Kidney epithelial cell (primary cell): ENCODE data around the gene CRKL. TPM values are rescaled to one million over a fixed set of nuclear protein-coding genes. Genes with fewer than 3 reads are reported as not detected.
"Not testable (repeated sequence)": the region's sequence is repeated elsewhere in the genome, so short reads cannot be mapped to it uniquely, and the experiment has no call there.

ENCODE experiments used
- DNase-seq: peaks from one replicate; pipeline ENCODE4 v3.0.0-alpha.2; 2010; ENCODE audit warnings: low read depth
- H3K27me3 ChIP-seq: 2 replicates; pipeline ENCODE4 v1.6.0; 2011; ENCODE audit warnings: low read length; ENCODE audit not compliant: control insufficient read depth, insufficient read depth
- H3K36me3 ChIP-seq: 2 replicates; pipeline ENCODE4 v1.5.1; 2011; ENCODE audit warnings: low read length; ENCODE audit not compliant: control insufficient read depth, insufficient read depth
- H3K4me3 ChIP-seq: 2 replicates; pipeline ENCODE4 v1.5.1; 2011; ENCODE audit warnings: low read depth, mild to moderate bottlenecking, control low read depth, low read length
- CTCF ChIP-seq: IDR thresholded peaks from 2 replicates; pipeline ENCODE4 v1.5.1; 2011; ENCODE audit warnings: mild to moderate bottlenecking, moderate library complexity, low read length, control low read depth, inconsistent platforms; ENCODE audit not compliant: insufficient read depth, poor library complexity, severe bottlenecking
- total RNA-seq: library from RNA; depleted of rRNA; stranded (reverse); fragments of >200 nt; gene quantifications from 2 replicates; pipeline ENCODE4 v1.2.3, GENCODE V29; 2015

CRKL gene
- total RNA-seq, 1 donor from 2014 or later: 47.7 TPM

- H3K27me3 ChIP-seq: no peaks in the 10 kb centered on the region
- TF ChIP-seq CTCF: no peak
- DNase-seq: no peak
- H3K36me3 ChIP-seq: no peaks in the 10 kb centered on the region
- H3K4me3 ChIP-seq: no peak overlapping the region
Measured at GRCh38 chr22:20930004-20930403, 12.8 kb downstream of the CRKL start.

- not testable (repeated sequence) for DNase-seq, H3K27me3 ChIP-seq, H3K4me3 ChIP-seq, H3K36me3 ChIP-seq
Measured at GRCh38 chr22:20930435-20930834, 13.2 kb downstream of the CRKL start.

GRCh38 chr22:20931126-20931654 is 14.0 kb downstream of the CRKL start:
- Histone ChIP-seq H3K27me3 (no peaks in the 10 kb centered on the region), H3K36me3 (no peaks in the 10 kb centered on the region), H3K4me3 (no peak overlapping the region)
- no peak for DNase-seq
- TF ChIP-seq CTCF: no peak

GRCh38 chr22:20933910-20934309 is 16.7 kb downstream of the CRKL start:
- Histone ChIP-seq H3K4me3 (no peak overlapping the region), H3K36me3 (peaks cover 1% of the 10 kb centered on the region), H3K27me3 (no peaks in the 10 kb centered on the region)
- no peak for DNase-seq
- no peak for TF ChIP-seq CTCF

GRCh38 chr22:20935049-20935448 is 17.8 kb downstream of the CRKL start:
- H3K4me3 ChIP-seq, DNase-seq, H3K27me3 ChIP-seq, H3K36me3 ChIP-seq: not testable (repeated sequence)

- H3K36me3 ChIP-seq, H3K27me3 ChIP-seq, DNase-seq, H3K4me3 ChIP-seq: not testable (repeated sequence)
Measured at GRCh38 chr22:20935780-20936539, 18.8 kb downstream of the CRKL start.

GRCh38 chr22:20937031-20937793 is 20.0 kb downstream of the CRKL start:
- no peak overlapping the region for H3K4me3 ChIP-seq
- no peak for DNase-seq
- no peaks in the 10 kb centered on the region for H3K27me3 ChIP-seq
- H3K36me3 ChIP-seq: peaks cover 1% of the 10 kb centered on the region
- no peak for TF ChIP-seq CTCF
